ENCODE data around the gene IL13RA1. TPM values are rescaled to one million over a fixed set of nuclear protein-coding genes. Genes with fewer than 3 reads are reported as not detected.
"Not testable (repeated sequence)": the region's sequence is repeated elsewhere in the genome, so short reads cannot be mapped to it uniquely, and the experiment has no call there.

Gene IL13RA1
- total RNA-seq, 1 experiment from 2014 or later, result 67.0 TPM

DNA sequence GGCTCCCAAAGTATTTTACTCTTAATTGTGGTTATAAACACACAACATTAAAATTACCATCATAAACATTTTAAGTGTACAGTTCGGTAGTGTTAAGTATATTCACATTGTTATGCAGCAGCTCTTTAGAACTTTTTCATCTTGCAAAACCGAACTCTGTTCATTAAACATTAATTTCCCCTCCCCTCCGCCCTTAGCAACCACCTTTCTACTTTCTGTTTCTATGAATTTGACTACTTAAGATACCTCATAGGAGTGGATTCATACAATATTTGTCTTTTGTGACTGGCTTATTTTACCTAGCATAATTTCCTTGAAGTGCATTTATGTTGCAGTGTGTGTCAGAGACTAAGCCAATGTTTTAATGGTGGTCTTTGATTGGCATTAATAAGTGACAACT, 32.6 kb downstream of the IL13RA1 start:
- DNase-seq (ENCODE audit: low read depth, low spot score), result no peak
- in situ Hi-C loops (cut with HindIII; ENCODE audit: low pct_unique_long_range_greater_than_20kb, low sequenced_read_pairs), result no loop called here

- in situ Hi-C loops (cut with HindIII; ENCODE audit: low pct_unique_long_range_greater_than_20kb, low sequenced_read_pairs), result no loop called here
- DNase-seq (ENCODE audit: low read depth, low spot score), result peak; percentile 6
These were observed 34.7 kb downstream of the IL13RA1 start for GRCh38 chrX:118761939-118762707.

- in situ Hi-C loops (cut with HindIII; ENCODE audit: low pct_unique_long_range_greater_than_20kb, low sequenced_read_pairs), result no loop called here
- DNase-seq (ENCODE audit: low read depth, low spot score), result no peak
These were observed 36.1 kb downstream of the IL13RA1 start for GRCh38 chrX:118763489-118763888.

- in situ Hi-C loops (cut with HindIII; ENCODE audit: low pct_unique_long_range_greater_than_20kb, low sequenced_read_pairs), result no loop called here
- DNase-seq (ENCODE audit: low read depth, low spot score), result no peak
These were observed 36.7 kb downstream of the IL13RA1 start for GRCh38 chrX:118764122-118764521.

DNA sequence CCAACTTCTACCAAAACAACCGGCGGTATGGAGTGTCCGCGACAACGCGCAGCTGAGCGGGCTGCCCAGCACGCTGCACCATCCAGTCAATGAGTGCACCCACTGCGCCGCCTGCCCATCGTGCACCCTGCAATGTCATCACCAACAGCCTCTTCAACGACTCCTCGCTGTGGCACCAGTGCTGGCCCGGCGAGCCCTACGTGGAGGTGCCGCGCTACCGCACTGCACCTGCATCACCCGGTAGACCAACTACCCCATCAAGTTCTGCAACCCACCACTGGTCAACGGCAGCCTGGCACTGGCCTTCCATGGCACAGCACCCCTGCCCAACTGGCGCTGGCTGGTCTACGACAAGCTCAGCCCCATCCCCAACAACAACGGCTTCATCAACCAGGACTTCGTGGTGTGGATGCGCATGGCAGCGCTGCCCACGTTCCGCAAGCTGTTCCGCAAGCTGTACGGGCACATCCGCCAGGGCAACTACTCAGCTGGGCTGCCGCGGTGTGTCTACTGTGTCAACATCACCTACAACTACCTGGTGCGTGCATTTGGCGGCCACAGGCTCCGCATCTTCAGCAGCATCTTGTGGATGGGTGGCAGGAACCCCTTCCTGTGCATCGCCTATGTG, 42.8 kb downstream of the IL13RA1 start:
- in situ Hi-C loops (cut with HindIII; ENCODE audit: low pct_unique_long_range_greater_than_20kb, low sequenced_read_pairs), result no loop called here
- no peak for DNase-seq (ENCODE audit: low read depth, low spot score)

- peak; percentile 5 for DNase-seq (ENCODE audit: low read depth, low spot score)
- in situ Hi-C loops (cut with HindIII; ENCODE audit: low pct_unique_long_range_greater_than_20kb, low sequenced_read_pairs), result no loop called here
These were observed 44.6 kb downstream of the IL13RA1 start for GRCh38 chrX:118772051-118772450.

- DNase-seq (ENCODE audit: low read depth, low spot score), result no peak
- in situ Hi-C loops (cut with HindIII; ENCODE audit: low pct_unique_long_range_greater_than_20kb, low sequenced_read_pairs), result no loop called here
These were observed 46.4 kb downstream of the IL13RA1 start for GRCh38 chrX:118773782-118774181.

GRCh38 chrX:118779581-118779980, 52.2 kb downstream of the IL13RA1 start:
- DNase-seq (ENCODE audit: low read depth, low spot score), result no peak
- in situ Hi-C loops (cut with HindIII; ENCODE audit: low pct_unique_long_range_greater_than_20kb, low sequenced_read_pairs), result no loop called here

- in situ Hi-C loops (cut with HindIII; ENCODE audit: low pct_unique_long_range_greater_than_20kb, low sequenced_read_pairs), result no loop called here
- DNase-seq (ENCODE audit: low read depth, low spot score), result no peak
These were observed 53.1 kb downstream of the IL13RA1 start for GRCh38 chrX:118780509-118780908.

DNA sequence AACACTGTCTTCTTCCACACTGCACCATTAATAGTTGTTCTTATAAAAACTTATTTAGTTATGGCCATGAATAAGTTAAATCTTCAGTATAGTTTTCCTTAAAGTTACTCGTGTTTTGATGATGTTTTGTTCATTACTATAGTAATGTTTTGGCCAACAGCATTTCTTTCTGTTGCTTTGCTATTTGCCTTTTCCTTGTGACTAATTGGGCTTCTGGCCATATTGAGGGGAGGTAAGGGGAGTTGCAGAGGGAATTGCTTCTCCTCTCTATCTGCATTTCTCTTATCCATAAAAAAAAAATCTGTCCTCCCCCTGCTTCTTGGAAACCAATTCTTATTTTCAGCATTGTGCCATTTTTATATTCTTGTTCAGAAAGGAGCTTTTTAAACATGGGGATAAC, 53.5 kb downstream of the IL13RA1 start:
- DNase-seq (ENCODE audit: low read depth, low spot score), result no peak

GRCh38 chrX:118795528-118796280, 68.3 kb downstream of the IL13RA1 start:
- in situ Hi-C loops (cut with HindIII; ENCODE audit: low pct_unique_long_range_greater_than_20kb, low sequenced_read_pairs), result no loop called here
- no peak for DNase-seq (ENCODE audit: low read depth, low spot score)

More for the DNA sequence above, 53.5 kb downstream of the IL13RA1 start:
- in situ Hi-C loops (cut with HindIII; ENCODE audit: low pct_unique_long_range_greater_than_20kb, low sequenced_read_pairs), result no loop called here

DNA sequence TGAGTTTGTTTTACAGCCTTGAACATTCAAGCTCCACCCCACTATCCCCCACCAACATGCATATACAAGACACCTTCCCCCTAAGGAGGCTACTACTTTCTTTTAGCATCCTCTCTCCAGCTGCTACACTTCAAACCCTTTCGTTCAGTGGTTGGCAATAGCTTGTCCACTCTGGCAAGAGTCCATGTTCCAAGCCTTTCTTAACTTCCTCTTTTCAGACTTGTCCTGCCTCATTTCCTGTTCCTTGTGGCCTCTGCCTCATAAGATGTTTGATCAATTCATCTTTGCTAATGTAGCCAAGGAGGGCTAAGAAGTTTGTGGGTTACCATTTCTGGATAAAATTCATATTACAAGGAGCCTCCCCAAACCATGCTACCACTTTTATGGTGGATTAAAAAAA, 75.5 kb downstream of the IL13RA1 start:
- in situ Hi-C loops (cut with HindIII; ENCODE audit: low pct_unique_long_range_greater_than_20kb, low sequenced_read_pairs), result no loop called here
- no peak for DNase-seq (ENCODE audit: low read depth, low spot score)

DNA sequence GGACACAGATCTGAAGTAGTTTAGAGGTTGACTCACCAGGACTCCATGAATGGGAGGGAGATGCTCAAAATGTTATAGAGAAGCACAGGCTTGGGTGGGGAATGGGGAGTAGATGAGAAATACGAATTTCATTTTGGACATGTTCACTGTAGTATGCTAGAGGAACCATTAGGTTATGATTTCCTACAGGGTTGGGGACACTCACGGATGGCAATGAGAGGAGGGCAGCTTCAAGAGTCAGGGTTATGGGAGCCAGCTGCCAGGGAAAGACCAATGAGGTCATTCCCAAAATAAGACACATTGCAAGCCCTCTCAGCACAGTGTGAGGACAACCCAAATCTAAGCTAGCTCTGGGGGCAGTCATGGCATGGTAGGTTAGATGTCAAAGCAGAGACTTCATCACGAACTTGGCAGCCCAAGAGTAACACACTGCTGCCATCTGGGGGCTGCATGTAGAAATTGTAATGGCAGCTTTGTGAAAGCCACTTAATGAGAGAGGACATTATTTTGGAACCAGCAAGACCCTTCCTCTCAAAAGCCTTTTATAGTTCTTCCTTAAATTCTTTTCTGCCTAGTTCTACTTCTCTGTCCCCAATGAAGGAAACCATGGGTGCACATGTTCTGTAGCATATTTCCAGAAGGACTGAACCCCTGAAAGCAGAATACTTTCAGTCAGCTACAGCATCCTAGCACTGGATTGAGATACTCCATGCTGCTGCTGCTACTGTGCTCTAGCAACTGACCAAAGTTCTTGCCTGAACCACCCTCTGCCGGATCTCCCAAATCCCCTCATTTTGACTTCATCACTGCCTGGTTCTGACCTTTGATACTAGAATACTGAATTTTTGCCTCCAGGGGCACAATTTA, 80.0 kb downstream of the IL13RA1 start:
- DNase-seq (ENCODE audit: low read depth, low spot score), result peak; percentile 65
- in situ Hi-C loops (cut with HindIII; ENCODE audit: low pct_unique_long_range_greater_than_20kb, low sequenced_read_pairs), result no loop called here

DNA sequence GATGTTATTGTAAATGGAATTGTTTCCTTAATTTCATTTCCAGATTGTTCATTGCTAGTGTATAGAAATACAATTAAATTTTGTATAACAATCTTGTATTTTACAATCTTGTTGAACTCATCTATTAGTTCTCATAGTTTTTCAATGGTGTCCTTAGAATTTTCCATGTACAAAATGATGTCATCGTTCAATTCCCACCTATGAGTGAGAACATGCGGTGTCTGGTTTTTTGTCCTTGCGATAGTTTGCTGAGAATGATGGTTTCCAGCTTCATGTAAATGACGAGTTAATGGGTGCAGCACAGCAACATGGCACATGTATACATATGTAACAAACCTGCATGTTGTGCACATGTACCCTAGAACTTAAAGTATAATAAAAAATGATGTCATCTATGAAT, 89.9 kb downstream of the IL13RA1 start:
- in situ Hi-C loops (cut with HindIII; ENCODE audit: low pct_unique_long_range_greater_than_20kb, low sequenced_read_pairs), result not testable (repeated sequence)

GRCh38 chrX:118823263-118824172, 96.1 kb downstream of the IL13RA1 start, which contains the start of gene ZCCHC12:
TSS of gene ZCCHC12 (plus strand) at chrX:118823824. CDS start at chrX:118825245, 1,421 bp downstream.
- in situ Hi-C loops (cut with HindIII; ENCODE audit: low pct_unique_long_range_greater_than_20kb, low sequenced_read_pairs), result no loop called here
- no peak for DNase-seq (ENCODE audit: low read depth, low spot score)

More for the DNA sequence above, 89.9 kb downstream of the IL13RA1 start:
- DNase-seq (ENCODE audit: low read depth, low spot score), result not testable (repeated sequence)

DNA sequence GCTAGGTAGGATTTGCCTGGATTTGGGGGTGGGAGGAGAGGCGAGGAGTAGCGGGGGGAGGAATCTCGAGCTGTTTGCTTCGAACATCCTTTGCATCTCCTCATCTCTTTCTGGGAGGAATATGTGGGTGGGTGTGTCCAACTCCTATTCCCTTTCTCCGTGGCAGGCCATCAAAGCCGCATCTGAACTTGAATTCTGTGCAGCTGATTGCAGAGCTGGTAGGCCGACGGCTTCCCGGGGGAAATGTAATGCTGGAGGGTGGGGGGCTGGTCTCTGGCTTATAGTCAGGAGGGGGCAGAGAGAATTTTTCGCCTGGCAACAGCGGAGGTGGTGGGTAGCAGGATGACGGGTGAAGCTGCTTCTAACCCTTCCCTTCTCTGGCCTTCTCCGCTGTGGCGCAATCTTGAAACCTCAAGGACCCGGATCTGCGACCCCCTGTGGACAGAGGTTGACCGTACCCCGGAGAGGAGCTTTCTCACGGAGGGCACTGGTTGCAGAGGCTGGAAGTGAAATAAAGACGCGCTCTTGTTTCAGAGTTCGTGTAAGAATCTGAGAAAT, 96.8 kb downstream of the IL13RA1 start:
- DNase-seq (ENCODE audit: low read depth, low spot score), result no peak
- in situ Hi-C loops (cut with HindIII; ENCODE audit: low pct_unique_long_range_greater_than_20kb, low sequenced_read_pairs), result no loop called here

Data from SK-MEL-5 (cell line).